K562 (cell line): ENCODE measurements around the gene PGPEP1. TPM values are rescaled to one million over a fixed set of nuclear protein-coding genes. Genes with fewer than 3 reads are reported as not detected.
A peak's percentile ranks its signal among the peaks of the same experiment; 100 is the strongest.

Experiments
- BCOR ChIP-seq: fragments of 450-650 bp; IDR thresholded peaks from 2 replicates; pipeline ENCODE4 v1.6.1; 2016
- BDP1 ChIP-seq: IDR thresholded peaks from 3 replicates; pipeline ENCODE4 v1.6.1; 2011; ENCODE audit not compliant: insufficient read length, insufficient read depth
- BRD4 ChIP-seq: fragments of 200-600 bp; sonication (generic); IDR thresholded peaks from 2 replicates; pipeline ENCODE4 v1.6.1; 2017; ENCODE audit warnings: inconsistent platforms
- C11orf30 ChIP-seq: fragments of 450-650 bp; IDR thresholded peaks from 2 replicates; pipeline ENCODE4 v1.6.1; 2016; ENCODE audit warnings: low read depth, mild to moderate bottlenecking
- ESRRA ChIP-seq: fragments of 450-650 bp; IDR thresholded peaks from 2 replicates; pipeline ENCODE4 v1.6.1; 2014; ENCODE audit warnings: low read depth, mild to moderate bottlenecking, moderate library complexity, borderline replicate concordance
- GABPA ChIP-seq: fragments of 200-800 bp; sonication (Bioruptor generic); conservative IDR thresholded peaks from 2 replicates; pipeline ENCODE4 v1.6.1; 2016; ENCODE audit warnings: low read depth, missing genetic modification characterization, missing compliant biosample characterization
- HCFC1 ChIP-seq: IDR thresholded peaks from 2 replicates; pipeline ENCODE4 v1.6.1; 2012; ENCODE audit warnings: low read depth, low read length, improper control_type of control experiment
- HMGN3 ChIP-seq: IDR thresholded peaks from 2 replicates; pipeline ENCODE4 v1.6.1; 2011; ENCODE audit warnings: borderline replicate concordance, low read depth, mild to moderate bottlenecking, mixed read lengths, low read length; ENCODE audit not compliant: insufficient read length; ENCODE audit errors: extremely low read depth
- HOXB6 ChIP-seq: fragments of 250-450 bp; sonication (Bioruptor Pico); IDR thresholded peaks from 2 replicates; pipeline ENCODE4 v1.5.1; 2022; ENCODE audit warnings: mild to moderate bottlenecking, borderline replicate concordance
- HSF4 ChIP-seq: fragments of 250-450 bp; sonication (Bioruptor Pico); IDR thresholded peaks from 2 replicates; pipeline ENCODE4 v2.1.2; 2022; ENCODE audit warnings: mild to moderate bottlenecking, moderate library complexity, borderline replicate concordance
- IFI16 ChIP-seq: fragments of 250-450 bp; sonication (Bioruptor Pico); IDR thresholded peaks from 2 replicates; pipeline ENCODE4 v2.1.2; 2022; ENCODE audit warnings: mild to moderate bottlenecking, inconsistent platforms
- KDM4B ChIP-seq, 2 experiments: fragments of 450-650 bp in 1 of 2; sonication (generic) in 1 of 2; IDR thresholded peaks; 2 replicates each; pipeline ENCODE4 v1.6.1; 2016 to 2017; ENCODE audit warnings: borderline replicate concordance in 2 of 2, antibody characterized with exemption in 1 of 2, low read depth in 1 of 2, mild to moderate bottlenecking in 1 of 2
- PKNOX1 ChIP-seq: fragments of 450-650 bp; IDR thresholded peaks from 2 replicates; pipeline ENCODE4 v1.6.1; 2016
- POLR3G ChIP-seq: IDR thresholded peaks from 2 replicates; pipeline ENCODE4 v1.6.1; 2011; ENCODE audit not compliant: insufficient read length, insufficient replicate concordance; ENCODE audit errors: extremely low read depth
- RB1 ChIP-seq: fragments of 450-650 bp; IDR thresholded peaks from 2 replicates; pipeline ENCODE4 v1.6.1; 2017; ENCODE audit warnings: low read depth, mild to moderate bottlenecking
- RBM17 ChIP-seq: fragments of 200-400 bp; formaldehyde crosslinking; IDR thresholded peaks from 2 replicates; pipeline ENCODE4 v1.6.1; 2017; ENCODE audit warnings: low read depth, mild to moderate bottlenecking, low read length, borderline replicate concordance
- SLC30A9 ChIP-seq: fragments of 250-450 bp; sonication (Bioruptor Pico); IDR thresholded peaks from 2 replicates; pipeline ENCODE4 v1.8.0; 2022; ENCODE audit warnings: mild to moderate bottlenecking, moderate library complexity
- SNIP1 ChIP-seq: fragments of 450-650 bp; IDR thresholded peaks from 2 replicates; pipeline ENCODE4 v1.7.1; 2017; ENCODE audit warnings: low read depth, mild to moderate bottlenecking
- SOX6 ChIP-seq: fragments of 450-650 bp; IDR thresholded peaks from 2 replicates; pipeline ENCODE4 v1.6.1; 2014; ENCODE audit warnings: mild to moderate bottlenecking
- SRSF1 ChIP-seq: fragments of 200-400 bp; formaldehyde crosslinking; IDR thresholded peaks from 2 replicates; pipeline ENCODE4 v1.6.1; 2017; ENCODE audit warnings: mild to moderate bottlenecking, low read depth, low read length, moderate library complexity
- ZFPM2 ChIP-seq: fragments of 250-450 bp; sonication (Bioruptor Pico); IDR thresholded peaks from 2 replicates; pipeline ENCODE4 v1.5.1; 2022; ENCODE audit warnings: mild to moderate bottlenecking
- ZNF354B ChIP-seq: fragments of 250-450 bp; sonication (Bioruptor Pico); IDR thresholded peaks from 2 replicates; pipeline ENCODE4 v1.4.0; 2020
- ZNF507 ChIP-seq: conservative IDR thresholded peaks from 2 replicates; pipeline ENCODE4 v1.6.1; 2017; ENCODE audit warnings: missing genetic modification characterization, missing compliant biosample characterization
- ZNF75A ChIP-seq: fragments of 450-650 bp; formaldehyde crosslinking; IDR thresholded peaks from 2 replicates; pipeline ENCODE4 v1.4.0; 2020; ENCODE audit warnings: mild to moderate bottlenecking
- polyA plus RNA-seq, 8 experiments: library from polyadenylated mRNA; depleted of rRNA in 4 of 8; stranded (reverse) in 5 of 8; unstranded in 3 of 8; fragments of >200 nt; fragmentation: Nextera tagmentation in 2 of 8; fragmentation: Illumina TruSeq in 1 of 8; extraction: Ambion mirVana in 2 of 8; extraction: Trizol in 1 of 8; gene quantifications; 2 replicates each; pipeline versions ENCODE4 v1.2.1 to v1.2.3, GENCODE V29; 2011 to 2014; ENCODE audit warnings: inconsistent platforms in 1 of 8, missing spikeins in 1 of 8
- total RNA-seq, 7 experiments: library from RNA; depleted of rRNA in 6 of 7; stranded (reverse); fragments of >200 nt in 6 of 7; fragmentation: Illumina TruSeq in 2 of 7; extraction: Trizol in 2 of 7; gene quantifications; 2 replicates each; pipeline versions ENCODE4 v1.2.1 to v1.2.3, GENCODE V29; 2011 to 2021; ENCODE audit warnings: low replicate concordance in 1 of 7
- TF ChIP-seq, protein P1 (sequence below), 2 experiments: IDR thresholded peaks; 2 replicates each; pipeline ENCODE4 v1.6.1; 2011; ENCODE audit warnings: borderline replicate concordance in 1 of 2, control low read depth in 1 of 2, low read depth in 1 of 2, low read length in 1 of 2, mild to moderate bottlenecking in 1 of 2, mixed read lengths in 1 of 2, moderate library complexity in 1 of 2; ENCODE audit not compliant: insufficient read depth in 1 of 2, insufficient read length in 1 of 2, poor library complexity in 1 of 2, severe bottlenecking in 1 of 2; ENCODE audit errors: extremely low read depth in 1 of 2
- TF ChIP-seq, protein P2 (sequence below): fragments of 250-450 bp; sonication (Bioruptor Pico); IDR thresholded peaks from 2 replicates; pipeline ENCODE4 v1.4.0; 2020; ENCODE audit warnings: borderline replicate concordance

The PGPEP1 gene
- total and polyA plus RNA-seq, 9 of the 15 experiments (the other 6 are each of a cell fraction or from before 2014, with no cell fraction given): 10.0 to 69.6 (median 33.5) TPM

DNA sequence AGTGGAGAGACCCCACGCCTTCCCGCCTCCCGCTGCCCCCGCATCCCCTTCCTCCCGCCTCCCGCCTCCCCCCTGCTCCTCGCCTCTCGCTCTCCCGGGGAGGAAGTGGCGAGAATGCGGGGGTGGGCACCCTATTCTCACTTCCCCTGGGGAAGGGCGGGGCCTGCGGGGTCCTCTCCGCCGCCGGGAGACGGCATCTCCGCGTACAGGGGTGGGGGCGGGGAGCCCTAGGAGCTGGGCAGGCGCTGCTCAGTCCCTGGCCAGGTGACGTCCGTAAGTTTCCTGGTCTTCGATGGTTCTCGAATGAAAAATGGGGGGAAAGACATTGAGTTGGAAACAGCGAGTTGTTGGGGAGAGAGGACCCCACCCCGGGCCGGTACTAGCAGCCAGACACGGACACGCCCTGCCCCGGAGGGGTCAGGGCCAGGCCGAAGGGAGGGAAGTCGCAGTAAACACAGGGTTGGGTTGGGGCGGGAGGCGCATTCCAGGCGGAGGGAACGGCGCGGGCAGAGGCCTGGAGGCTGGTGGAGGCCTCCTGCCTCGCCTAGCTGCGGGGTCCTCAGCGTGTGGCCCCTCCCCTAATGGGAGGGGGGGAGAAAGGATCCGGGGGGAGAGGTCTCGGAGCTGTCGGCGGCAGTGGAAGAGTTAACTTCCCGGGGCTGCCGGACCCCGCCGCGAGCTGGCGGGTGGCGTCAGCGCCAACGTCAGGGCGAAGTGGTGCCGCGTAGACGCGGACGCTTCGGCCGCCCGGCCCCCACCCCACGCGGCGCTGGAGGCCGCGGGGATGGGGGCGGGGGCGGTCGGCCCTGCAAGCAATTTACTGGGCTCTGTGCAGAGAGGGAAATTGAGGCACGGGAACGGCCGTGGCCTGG lies 48.6 kb upstream of the PGPEP1 start (continued):
- TF ChIP-seq RB1 (0 out of 2 replicates have a peak, but pooled peaks have one; percentile 50), BDP1 (no peak), SOX6 (peak; percentile 20; the same call in 1 of the 2 replicates), HSF4 (CRISPR knock-in tag) (no peak), ESRRA (no peak), HOXB6 (CRISPR knock-in tag) (0 out of 2 replicates have a peak, but pooled peaks have one; percentile 72), POLR3G (no peak), BRD4 (peak; percentile 97), RBM17 (no peak), GABPA (tag) (peak; percentile 93), PKNOX1 (no peak), ZNF507 (tag) (no peak), KDM4B (IDR thresholded peaks at IDR 0.05; ENCODE audit: borderline replicate concordance in 2 of 2, low read depth in 1 of 2) (peak in 1 of 2 experiments; percentile 95; a peak in 2 of 4 replicates), SRSF1 (no peak), SLC30A9 (no peak), ZNF75A (CRISPR knock-in tag) (no peak), C11orf30 (no peak), IFI16 (no peak), ZNF354B (CRISPR knock-in tag) (no peak), HMGN3 (peak; percentile 80), SNIP1 (no peak), BCOR (peak; percentile 59), HCFC1 (no peak), ZFPM2 (CRISPR knock-in tag) (no peak; the same call in 1 of the 2 replicates)
- TF ChIP-seq, protein P1, sequence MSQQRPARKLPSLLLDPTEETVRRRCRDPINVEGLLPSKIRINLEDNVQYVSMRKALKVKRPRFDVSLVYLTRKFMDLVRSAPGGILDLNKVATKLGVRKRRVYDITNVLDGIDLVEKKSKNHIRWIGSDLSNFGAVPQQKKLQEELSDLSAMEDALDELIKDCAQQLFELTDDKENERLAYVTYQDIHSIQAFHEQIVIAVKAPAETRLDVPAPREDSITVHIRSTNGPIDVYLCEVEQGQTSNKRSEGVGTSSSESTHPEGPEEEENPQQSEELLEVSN (IDR thresholded peaks at IDR 0.05; ENCODE audit: borderline replicate concordance in 1 of 2, extremely low read depth in 1 of 2, insufficient read depth in 1 of 2, insufficient read length in 1 of 2, low read depth in 1 of 2, low read length in 1 of 2, poor library complexity in 1 of 2, severe bottlenecking in 1 of 2): peak; percentile 79 to 83
- TF ChIP-seq, protein P2, sequence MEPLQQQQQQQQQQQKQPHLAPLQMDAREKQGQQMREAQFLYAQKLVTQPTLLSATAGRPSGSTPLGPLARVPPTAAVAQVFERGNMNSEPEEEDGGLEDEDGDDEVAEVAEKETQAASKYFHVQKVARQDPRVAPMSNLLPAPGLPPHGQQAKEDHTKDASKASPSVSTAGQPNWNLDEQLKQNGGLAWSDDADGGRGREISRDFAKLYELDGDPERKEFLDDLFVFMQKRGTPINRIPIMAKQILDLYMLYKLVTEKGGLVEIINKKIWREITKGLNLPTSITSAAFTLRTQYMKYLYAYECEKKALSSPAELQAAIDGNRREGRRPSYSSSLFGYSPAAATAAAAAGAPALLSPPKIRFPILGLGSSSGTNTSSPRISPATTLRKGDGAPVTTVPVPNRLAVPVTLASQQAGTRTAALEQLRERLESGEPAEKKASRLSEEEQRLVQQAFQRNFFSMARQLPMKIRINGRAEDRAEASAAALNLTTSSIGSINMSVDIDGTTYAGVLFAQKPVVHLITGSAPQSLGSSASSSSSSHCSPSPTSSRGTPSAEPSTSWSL (CRISPR knock-in tag): no peak
